SK-N-MC (cell line): Measurements from ENCODE around the gene RGS3.

Source experiments
- EZH2 ChIP-seq: fragments of 200-600 bp; sonication (generic); IDR thresholded peaks from one replicate; pipeline ENCODE4 v1.6.1; 2017; ENCODE audit warnings: antibody characterized with exemption
- FOXP2 ChIP-seq: optimal IDR thresholded peaks from 2 replicates; pipeline ENCODE3; 2011; ENCODE audit warnings: mild to moderate bottlenecking, moderate library complexity; ENCODE audit not compliant: insufficient read depth; ENCODE audit errors: extremely low read length, control extremely low read depth
- POLR2AphosphoS5 ChIP-seq: IDR thresholded peaks from 2 replicates; pipeline ENCODE4 v1.6.1; 2012; ENCODE audit warnings: mild to moderate bottlenecking, low read depth, low read length, borderline replicate concordance

- no peak for TF ChIP-seq POLR2AphosphoS5
- no peak for TF ChIP-seq EZH2
- no peak for TF ChIP-seq FOXP2
These were observed 19.6 kb downstream of the RGS3 start for GRCh38 chr9:113482991-113483675.
